GM10266 (cell line): ENCODE data around the gene TASP1.
"Not testable (repeated sequence)": the region's sequence is repeated elsewhere in the genome, so short reads cannot be mapped to it uniquely, and the experiment has no call there.

Experiments
- DNase-seq: peaks from one replicate; pipeline ENCODE4 v3.0.0; 2012; ENCODE audit errors: extremely low spot score
- TF ChIP-seq, protein P1 (sequence below): IDR thresholded peaks from 2 replicates; pipeline ENCODE4 v1.5.1; 2012; ENCODE audit warnings: mild to moderate bottlenecking, low read depth; ENCODE audit not compliant: control insufficient read depth, insufficient read depth; ENCODE audit errors: missing control alignments

Gene TASP1

DNA sequence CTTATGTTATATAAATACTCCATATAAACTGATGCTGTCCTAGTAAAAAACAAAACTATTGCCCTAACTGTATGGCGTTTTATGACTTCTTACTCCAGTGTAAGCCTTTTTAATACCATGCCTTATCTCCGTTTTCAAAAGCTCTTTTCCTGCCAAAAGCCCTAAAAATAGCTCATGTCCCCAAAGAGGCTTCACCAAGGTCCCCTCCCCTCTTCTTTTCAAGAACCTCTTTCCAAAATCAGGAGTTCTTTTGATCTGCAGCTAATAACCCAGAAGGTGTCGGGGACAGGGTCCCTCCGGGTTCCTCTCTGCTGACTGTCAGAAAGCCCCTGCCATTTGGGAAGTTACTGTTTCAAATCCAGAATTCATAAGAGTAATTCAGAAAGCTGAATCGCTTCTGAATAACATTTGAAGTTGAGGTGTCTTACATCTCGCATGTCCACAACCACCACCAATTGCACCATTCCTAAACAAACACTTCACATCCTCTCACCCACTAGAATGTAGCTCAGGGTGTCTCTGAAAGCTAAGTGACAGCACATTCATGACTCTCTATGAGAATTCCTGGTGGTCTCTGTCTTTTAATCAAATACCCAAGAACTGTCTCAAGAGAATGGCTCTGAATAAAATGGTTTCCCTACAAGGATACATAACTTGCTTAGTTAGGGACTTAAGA lies 13.3 kb downstream of the TASP1 start:
- TF ChIP-seq, protein P1, sequence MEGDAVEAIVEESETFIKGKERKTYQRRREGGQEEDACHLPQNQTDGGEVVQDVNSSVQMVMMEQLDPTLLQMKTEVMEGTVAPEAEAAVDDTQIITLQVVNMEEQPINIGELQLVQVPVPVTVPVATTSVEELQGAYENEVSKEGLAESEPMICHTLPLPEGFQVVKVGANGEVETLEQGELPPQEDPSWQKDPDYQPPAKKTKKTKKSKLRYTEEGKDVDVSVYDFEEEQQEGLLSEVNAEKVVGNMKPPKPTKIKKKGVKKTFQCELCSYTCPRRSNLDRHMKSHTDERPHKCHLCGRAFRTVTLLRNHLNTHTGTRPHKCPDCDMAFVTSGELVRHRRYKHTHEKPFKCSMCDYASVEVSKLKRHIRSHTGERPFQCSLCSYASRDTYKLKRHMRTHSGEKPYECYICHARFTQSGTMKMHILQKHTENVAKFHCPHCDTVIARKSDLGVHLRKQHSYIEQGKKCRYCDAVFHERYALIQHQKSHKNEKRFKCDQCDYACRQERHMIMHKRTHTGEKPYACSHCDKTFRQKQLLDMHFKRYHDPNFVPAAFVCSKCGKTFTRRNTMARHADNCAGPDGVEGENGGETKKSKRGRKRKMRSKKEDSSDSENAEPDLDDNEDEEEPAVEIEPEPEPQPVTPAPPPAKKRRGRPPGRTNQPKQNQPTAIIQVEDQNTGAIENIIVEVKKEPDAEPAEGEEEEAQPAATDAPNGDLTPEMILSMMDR = no peak
- no peak for DNase-seq

DNA sequence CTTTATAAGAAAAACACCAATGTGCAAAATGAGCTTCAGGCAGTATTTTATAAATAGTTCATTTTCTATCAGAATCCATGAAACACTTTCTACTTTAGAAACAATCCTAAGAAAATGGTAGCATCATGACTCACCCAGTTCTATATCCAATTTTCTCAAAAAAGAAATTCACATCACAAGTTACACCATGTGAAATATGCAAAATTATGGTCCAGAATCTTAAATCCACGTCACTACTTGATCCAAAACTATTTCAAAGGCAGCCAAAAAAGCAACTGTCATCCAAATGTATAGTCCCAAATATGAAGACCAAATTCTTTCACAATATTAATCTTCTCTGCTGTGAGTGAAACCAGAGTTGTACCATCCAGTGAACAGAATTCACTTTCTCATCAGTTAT lies 19.3 kb downstream of the TASP1 start:
- not testable (repeated sequence) for DNase-seq

DNA sequence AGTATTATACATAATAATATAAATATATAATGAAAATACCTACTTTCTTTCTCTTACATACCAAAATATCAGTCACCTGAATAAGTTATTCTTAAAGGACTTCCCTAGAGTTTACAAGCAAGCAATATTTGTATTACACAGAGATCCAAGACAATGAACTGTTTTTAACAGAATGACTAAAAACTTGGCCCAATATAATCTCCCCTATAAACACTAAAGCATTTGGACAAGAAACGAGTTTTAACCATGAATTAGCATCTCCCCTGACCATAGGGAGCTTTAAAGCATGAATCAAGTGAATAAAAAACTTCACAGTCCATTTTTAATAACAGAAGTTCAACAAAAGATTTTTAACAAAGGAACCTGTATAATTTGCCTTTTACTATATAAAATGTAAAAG lies 20.3 kb downstream of the TASP1 start:
- DNase-seq = not testable (repeated sequence)

DNA sequence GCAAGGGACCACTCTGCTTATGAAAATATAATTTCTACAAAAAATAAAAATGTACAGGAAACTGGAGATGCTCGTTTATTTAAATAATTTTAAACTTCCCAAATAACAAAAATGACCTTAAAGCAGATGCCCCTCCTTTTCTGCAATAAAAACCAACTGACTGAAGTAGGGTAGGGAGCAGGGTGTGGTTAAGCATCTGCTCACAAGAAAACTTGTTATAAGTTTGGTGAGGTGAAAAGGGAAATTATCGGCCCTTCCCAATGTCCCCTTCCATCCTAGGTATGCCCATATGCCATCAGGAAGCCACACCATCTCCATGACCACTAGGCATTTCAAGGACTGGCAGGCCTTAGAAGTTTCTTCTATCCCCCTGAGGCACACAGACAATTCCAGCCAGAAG lies 21.1 kb downstream of the TASP1 start:
- not testable (repeated sequence) for DNase-seq

DNA sequence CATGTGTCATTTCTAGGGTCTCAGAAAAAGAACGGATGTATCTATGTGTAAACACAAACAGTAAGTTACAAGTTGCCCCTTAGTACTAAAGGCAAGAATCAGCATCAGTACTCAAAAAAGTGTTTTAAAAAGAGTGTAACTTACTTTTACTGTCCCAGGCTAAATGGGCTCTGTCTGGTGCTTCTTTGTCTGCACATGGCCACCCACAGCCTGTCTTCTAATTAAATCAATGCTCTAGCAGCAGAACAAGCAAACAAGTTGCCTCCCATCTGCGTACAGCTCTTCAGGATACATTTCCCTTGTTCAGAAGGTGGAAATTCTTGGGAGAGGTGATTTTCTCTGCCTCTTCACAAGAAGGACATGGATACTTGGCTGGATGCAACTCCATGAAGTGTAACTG lies 22.0 kb downstream of the TASP1 start:
- not testable (repeated sequence) for DNase-seq

DNA sequence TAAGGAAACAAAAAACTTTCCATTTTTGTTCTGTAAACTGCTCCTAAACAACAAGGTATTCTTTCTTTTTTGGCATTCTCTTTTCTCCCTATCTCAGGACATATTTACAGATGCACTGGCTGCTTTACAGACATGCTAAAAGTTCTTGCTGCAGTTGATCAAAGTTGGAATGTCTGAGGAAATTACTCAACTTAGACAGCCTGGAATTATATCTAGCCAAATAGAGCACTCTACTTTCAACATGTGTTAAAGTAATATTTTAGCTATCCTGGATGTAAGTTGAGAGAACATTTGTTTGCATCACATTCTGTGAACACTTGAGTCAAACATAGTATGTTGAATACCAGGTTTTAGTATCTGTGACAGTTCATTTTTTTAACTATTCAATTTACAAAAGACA lies 24.8 kb downstream of the TASP1 start:
- DNase-seq = no peak
- TF ChIP-seq, protein P1 = no peak

DNA sequence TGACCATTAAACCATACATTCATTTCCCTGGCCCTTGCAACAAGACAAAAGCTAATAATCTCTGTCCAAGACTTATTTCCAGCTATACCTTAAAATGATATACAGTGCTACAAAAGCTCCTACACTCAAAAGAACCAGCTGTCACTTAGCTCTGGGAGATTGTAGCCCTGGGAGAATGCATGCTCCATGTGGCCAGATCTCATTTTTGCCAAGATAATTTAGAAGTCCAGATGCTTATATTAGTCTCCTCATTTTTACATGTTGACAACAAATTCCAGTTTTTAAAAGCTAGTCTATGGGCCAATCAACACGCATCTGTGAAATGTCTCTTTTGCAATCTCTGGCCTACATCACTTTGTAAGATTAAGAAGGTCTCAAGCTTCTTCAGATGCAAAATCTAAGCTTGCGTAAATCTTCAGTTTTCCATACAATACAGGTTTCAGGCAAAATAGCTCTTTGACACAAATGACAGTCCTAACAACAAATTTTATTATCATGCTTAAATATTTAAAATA lies 27.1 kb downstream of the TASP1 start:
- TF ChIP-seq, protein P1 = no peak
- no peak for DNase-seq

DNA sequence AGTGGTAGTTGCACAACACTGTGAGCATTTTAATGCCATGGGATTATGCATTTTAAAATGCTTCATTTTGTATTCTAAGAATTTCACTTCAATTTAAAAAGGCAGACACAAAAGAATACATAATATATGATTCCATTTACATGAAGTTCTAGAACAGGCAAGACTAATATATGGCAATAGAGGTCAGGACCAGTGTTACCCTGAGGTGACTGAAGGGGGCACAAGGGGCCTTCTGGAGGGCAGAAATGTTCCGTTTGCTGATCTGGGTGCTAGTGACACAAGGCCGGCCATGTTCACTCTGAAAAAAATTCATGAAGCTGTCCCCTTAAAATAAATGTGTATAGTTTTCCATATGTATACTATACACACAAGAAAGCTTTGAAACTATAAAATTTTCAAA lies 28.5 kb downstream of the TASP1 start:
- no peak for DNase-seq
- TF ChIP-seq, protein P1 = no peak

DNA sequence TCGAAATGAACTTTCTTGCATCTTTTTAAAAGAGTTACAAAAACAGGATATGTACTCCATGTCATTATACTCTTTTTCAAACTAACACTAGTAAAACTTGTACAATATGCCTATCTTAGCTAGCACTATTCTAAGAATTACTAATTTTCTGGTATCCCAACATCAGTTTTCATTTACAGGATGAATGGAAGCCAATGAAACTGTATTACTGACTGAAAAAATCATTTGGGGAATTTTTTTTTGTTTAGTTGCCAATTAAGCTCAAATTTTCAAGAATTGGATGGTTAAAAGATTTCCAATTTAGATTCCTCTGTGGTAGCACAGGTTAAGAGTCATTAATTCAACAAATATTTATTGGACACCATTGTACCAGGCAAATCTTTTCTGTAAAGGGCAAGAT lies 30.7 kb downstream of the TASP1 start:
- TF ChIP-seq, protein P1 = no peak
- DNase-seq = no peak

DNA sequence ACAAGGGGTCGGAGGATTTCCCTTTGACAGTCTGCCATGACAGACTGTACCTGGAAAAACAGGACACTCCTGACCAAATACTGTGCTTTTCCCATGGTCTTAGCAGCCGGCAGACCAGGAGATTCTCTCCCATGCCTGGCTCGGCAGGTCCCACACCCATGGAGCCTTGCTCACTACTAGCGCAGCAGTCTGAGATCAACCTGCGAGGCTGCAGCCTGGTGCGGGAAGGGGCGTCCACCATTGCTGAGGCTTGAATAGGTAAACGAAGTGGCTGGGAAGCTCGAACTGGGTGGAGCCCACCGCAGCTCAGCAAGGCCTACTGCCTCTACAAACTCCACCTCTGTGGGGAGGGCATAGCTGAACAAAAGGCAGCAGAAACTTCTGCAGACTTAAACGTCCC lies 45.3 kb downstream of the TASP1 start:
- DNase-seq = not testable (repeated sequence)
